ENCODE measurements around the gene BCAS3. TPM values are rescaled to one million over a fixed set of nuclear protein-coding genes. Genes with fewer than 3 reads are reported as not detected.

The BCAS3 gene
- total RNA-seq, 1 experiment from 2014 or later, result 14.4 TPM

Other genes with a start within 250 kb of the BCAS3 start
- 44.9 and 47.6 TPM in 2 replicates for gene APPBP2, start 151.6 kb upstream of the BCAS3 start, total RNA-seq (2021)
- 17.1 and 17.8 TPM in 2 replicates for gene PPM1D, start 77.7 kb upstream of the BCAS3 start, total RNA-seq (2021)

Data from A673 (cell line).